Spinal cord (tissue), 10 donors: ENCODE results near the gene SLC1A5. TPM values are rescaled to one million over a fixed set of nuclear protein-coding genes. Genes with fewer than 3 reads are reported as not detected.
"Not testable (repeated sequence)": the region's sequence is repeated elsewhere in the genome, so short reads cannot be mapped to it uniquely, and the experiment has no call there.

ENCODE experiments used
- DNase-seq, 6 donors: peaks; one replicate each; pipeline versions ENCODE4 v3.0.0 to v3.0.0-alpha.2; 2013 to 2015; ENCODE audit warnings: low spot score in 6 of 6, low read depth in 4 of 6
- H3K27ac ChIP-seq: one replicate; pipeline ENCODE4 v1.5.1; 2013; ENCODE audit warnings: low read depth, low read length, control low read depth
- H3K27me3 ChIP-seq: one replicate; pipeline ENCODE4 v1.6.1; 2013; ENCODE audit warnings: low read length; ENCODE audit not compliant: control insufficient read depth, insufficient read depth
- H3K36me3 ChIP-seq: one replicate; pipeline ENCODE4 v1.6.1; 2013; ENCODE audit warnings: low read length; ENCODE audit not compliant: control insufficient read depth, insufficient read depth
- H3K4me1 ChIP-seq: one replicate; pipeline ENCODE4 v1.6.1; 2013; ENCODE audit warnings: low read length; ENCODE audit not compliant: control insufficient read depth, insufficient read depth
- H3K4me3 ChIP-seq: one replicate; pipeline ENCODE4 v1.5.1; 2013; ENCODE audit warnings: low read depth, low read length, control low read depth
- H3K9me3 ChIP-seq: one replicate; pipeline ENCODE4 v1.6.1; 2013; ENCODE audit warnings: low read length; ENCODE audit not compliant: control insufficient read depth, insufficient read depth
- WGBS: methylation state at CpG from one replicate; pipeline ENCODE4 v1.1.5; 2013; ENCODE audit warnings: missing lambda C conversion rate; ENCODE audit not compliant: insufficient coverage; 5-methylcytosine and 5-hydroxymethylcytosine counted together
- polyA plus RNA-seq, 2 donors: library from polyadenylated mRNA; unstranded; fragments of 120-200 nt; gene quantifications; one replicate each; pipeline ENCODE4 v1.2.1, GENCODE V29; 2013; ENCODE audit not compliant: insufficient read length in 2 of 2
- total RNA-seq, 2 donors: library from RNA; depleted of rRNA in 1 of 2; stranded (reverse); fragments of 120-200 nt in 1 of 2; fragments of >200 nt in 1 of 2; gene quantifications; one replicate each; pipeline versions ENCODE4 v1.2.3 to v1.2.4, GENCODE V29; 2013 to 2014
- donor health status: healthy.

SLC1A5 gene
- total and polyA plus RNA-seq, 4 donors, result 6.4 to 9.5 (median 7.3) TPM

- DNase-seq, result peak in 2 of 6 donors; percentile 49 to 57
- peak overlapping the region; percentile 51 for H3K4me3 ChIP-seq
- no peaks in the 10 kb centered on the region for H3K9me3 ChIP-seq
- H3K36me3 ChIP-seq, result no peaks in the 10 kb centered on the region
- H3K27ac ChIP-seq, result peak overlapping the region; percentile 47
- WGBS, result 34% methylated on average over 17 of the region's 20 CpGs
- peaks cover 25% of the 10 kb centered on the region for H3K27me3 ChIP-seq
- H3K4me1 ChIP-seq, result peaks cover 50% of the 10 kb centered on the region
Observed at GRCh38 chr19:46786236-46787039, 2.0 kb downstream of the SLC1A5 start.

GRCh38 chr19:46785980-46786235 is 2.5 kb downstream of the SLC1A5 start:
- Histone ChIP-seq H3K36me3 (no peaks in the 10 kb centered on the region), H3K27ac (peak overlapping the region; percentile 47), H3K9me3 (no peaks in the 10 kb centered on the region), H3K27me3 (peaks cover 25% of the 10 kb centered on the region), H3K4me3 (peak overlapping the region; percentile 51), H3K4me1 (peaks cover 50% of the 10 kb centered on the region)
- DNase-seq, result no peak
- WGBS, result 69% methylated on average over 4 of the region's 4 CpGs

DNA sequence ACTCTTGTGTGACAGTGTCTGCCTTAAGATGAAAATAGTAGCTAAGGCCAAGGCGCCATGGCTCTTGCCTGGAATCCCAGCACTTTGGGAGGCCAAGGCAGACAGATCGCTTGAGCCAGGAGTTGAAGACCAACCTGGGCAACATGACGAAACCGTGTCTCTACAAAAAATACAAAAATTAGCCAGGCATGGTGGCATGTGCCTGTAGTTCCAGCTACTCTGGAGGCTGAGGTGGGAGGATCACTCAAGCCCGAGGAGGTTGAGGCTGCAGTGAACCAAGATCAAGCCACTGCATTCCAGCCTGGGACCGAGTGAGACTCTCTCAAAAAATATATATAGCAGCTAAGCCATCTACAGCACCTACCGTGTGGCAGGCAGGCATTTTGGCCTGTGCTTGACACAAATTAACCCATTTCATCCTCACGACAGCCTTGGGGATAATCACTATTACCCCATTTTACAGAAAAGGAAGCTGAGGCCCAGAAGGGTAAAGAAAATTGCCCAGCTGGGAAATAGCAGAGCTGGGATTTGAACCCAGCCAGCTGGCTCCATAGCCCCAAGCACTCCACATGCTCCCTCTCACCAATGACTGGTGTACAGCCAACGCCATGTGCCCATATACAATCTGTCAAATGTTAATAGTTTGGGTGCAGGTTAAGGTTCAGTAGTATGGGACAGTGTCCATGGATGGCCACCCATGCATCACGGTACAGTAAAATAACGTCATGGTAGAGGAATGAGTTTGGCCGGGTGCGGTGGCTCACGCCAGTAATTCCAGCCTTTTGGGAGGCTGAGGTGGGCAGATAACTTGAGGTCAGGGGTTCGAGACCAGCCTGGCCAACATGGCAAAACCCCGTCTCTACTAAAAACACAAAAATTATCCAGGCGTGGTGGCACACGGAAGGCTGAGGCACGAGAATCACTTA is 3.1 kb downstream of the SLC1A5 start:
- no peak overlapping the region for H3K4me3 ChIP-seq

GRCh38 chr19:46784262-46785053 is 3.9 kb downstream of the SLC1A5 start:
- H3K4me3 ChIP-seq, result no peak overlapping the region
- H3K4me1 ChIP-seq, result peaks cover 50% of the 10 kb centered on the region

More for the DNA sequence above, 3.1 kb downstream of the SLC1A5 start:
- no peaks in the 10 kb centered on the region for H3K9me3 ChIP-seq
- H3K36me3 ChIP-seq, result no peaks in the 10 kb centered on the region
- H3K27ac ChIP-seq, result peak overlapping the region; percentile 47
- H3K27me3 ChIP-seq, result peaks cover 25% of the 10 kb centered on the region
- 97% methylated on average over 16 of the region's 19 CpGs for WGBS
- H3K4me1 ChIP-seq, result peaks cover 50% of the 10 kb centered on the region
- no peak for DNase-seq

DNA sequence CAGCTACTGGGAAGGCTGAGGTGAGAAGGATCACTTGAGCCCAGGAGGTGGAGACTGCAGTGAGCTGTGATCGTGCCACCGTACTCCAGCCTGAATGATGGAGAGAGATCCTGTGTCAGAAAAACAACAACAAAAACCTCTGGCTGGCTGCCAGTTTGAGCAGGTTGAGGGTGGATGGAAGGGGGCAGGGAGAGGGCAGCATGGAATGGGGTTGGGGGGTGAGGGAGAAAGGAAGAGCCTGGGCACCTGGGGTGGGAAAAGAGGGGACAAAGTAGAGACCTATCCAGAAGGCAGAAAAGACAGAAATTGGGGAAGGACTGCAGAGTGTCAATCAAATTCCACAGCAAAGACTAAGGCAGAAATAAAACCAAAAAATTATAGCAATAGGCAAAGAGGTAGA is 4.7 kb downstream of the SLC1A5 start:
- no peak for DNase-seq
- no peaks in the 10 kb centered on the region for H3K36me3 ChIP-seq
- no peak overlapping the region for H3K4me3 ChIP-seq
- H3K9me3 ChIP-seq, result no peaks in the 10 kb centered on the region
- H3K27me3 ChIP-seq, result peaks cover 22% of the 10 kb centered on the region
- WGBS, result 20% methylated on average over 1 of the region's 2 CpGs
- peaks cover 46% of the 10 kb centered on the region for H3K4me1 ChIP-seq
- H3K27ac ChIP-seq, result no peak overlapping the region

More at GRCh38 chr19:46784262-46785053, 3.9 kb downstream of the SLC1A5 start:
- Histone ChIP-seq H3K27ac (no peak overlapping the region), H3K27me3 (peaks cover 25% of the 10 kb centered on the region), H3K36me3 (no peaks in the 10 kb centered on the region), H3K9me3 (no peaks in the 10 kb centered on the region)
- 62% methylated on average over 8 of the region's 17 CpGs for WGBS
- DNase-seq, result peak in 1 of 6 donors; percentile 22

DNA sequence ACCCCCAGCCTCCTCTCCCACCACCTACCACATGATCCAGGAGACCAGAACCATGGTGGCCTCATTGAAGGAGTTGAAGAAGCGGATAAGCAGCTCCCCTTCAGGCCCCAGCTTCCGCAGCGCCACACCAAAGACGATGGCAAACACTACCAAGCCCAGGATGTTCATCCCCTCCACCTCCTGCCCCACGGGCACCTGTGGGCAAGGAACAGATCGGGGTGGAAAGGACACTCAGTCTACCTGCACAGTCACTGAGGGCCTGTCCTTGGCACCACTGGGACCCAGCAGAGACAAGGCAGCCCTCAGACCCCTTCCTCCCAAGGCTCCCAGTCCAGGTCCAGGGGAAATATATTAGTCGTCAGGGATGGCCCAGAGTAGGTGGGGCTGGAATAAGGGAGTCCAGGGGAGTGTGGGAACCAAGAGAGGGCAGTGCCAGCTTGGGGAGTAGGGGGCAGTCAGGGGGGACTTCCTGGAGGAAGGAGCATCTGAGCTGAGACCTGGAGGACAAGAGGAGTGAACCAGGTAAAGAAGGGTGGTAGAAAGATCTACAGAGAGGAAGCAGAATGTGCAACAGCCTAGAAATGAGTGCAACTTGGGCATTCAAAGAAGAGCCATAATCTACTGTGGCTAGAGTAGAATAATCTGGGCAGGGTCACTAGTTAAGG is 5.9 kb downstream of the SLC1A5 start:
- peaks cover 11% of the 10 kb centered on the region for H3K27me3 ChIP-seq
- no peak overlapping the region for H3K4me3 ChIP-seq
- no peak overlapping the region for H3K27ac ChIP-seq
- H3K36me3 ChIP-seq, result no peaks in the 10 kb centered on the region
- DNase-seq, result no peak
- 99% methylated on average over 7 of the region's 7 CpGs for WGBS
- peaks cover 35% of the 10 kb centered on the region for H3K4me1 ChIP-seq
- no peaks in the 10 kb centered on the region for H3K9me3 ChIP-seq

GRCh38 chr19:46777956-46778645 is 10.3 kb downstream of the SLC1A5 start:
- H3K27ac ChIP-seq, H3K27me3 ChIP-seq, H3K4me3 ChIP-seq, H3K9me3 ChIP-seq, H3K36me3 ChIP-seq, DNase-seq, H3K4me1 ChIP-seq: not testable (repeated sequence)
- 100% methylated on average over 1 of the region's 12 CpGs for WGBS

DNA sequence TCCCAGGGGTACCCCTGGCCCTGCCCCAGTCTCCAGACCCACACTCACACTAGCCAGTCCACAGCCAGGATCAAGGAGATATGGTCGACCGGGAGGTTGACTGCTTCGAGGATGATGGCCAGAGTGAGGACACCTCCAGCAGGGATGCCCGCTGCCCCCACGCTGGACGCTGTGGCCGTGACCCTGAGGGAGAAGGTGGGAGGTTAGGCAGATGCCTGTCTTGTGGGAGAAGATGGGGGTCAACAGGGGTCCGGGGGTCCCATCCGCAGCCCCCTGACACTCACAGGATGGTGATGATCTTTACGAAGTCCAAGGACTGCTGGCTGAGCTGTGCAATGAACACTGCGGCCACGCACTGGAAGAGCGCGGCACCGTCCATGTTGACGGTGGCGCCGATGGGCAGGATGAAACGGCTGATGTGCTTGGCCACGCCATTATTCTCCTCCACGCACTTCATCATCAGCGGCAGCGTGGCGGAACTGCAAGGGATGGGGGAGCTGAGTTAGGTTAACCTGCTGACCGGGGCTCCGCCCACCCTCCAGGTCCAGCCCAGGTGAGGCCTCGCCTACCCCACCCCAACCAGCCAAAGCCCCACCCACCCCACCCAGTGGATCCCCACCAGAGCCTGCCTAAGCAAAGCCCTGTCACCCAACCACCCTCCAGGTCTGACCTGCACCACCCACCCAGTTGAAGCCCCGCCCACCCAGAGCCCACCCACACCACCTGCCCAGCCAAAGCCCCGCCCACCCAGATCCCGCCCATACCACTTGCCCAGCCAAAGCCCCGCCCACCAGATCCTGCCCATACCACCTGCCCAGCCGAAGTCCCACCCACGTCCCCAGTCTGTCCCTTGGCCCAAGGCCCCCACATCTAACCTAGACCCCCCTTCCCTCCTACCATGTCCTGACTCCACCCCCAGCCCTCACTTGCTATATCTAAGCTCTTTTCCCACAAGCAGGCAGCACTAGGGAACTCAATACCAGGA is 11.2 kb downstream of the SLC1A5 start:
- no peak for DNase-seq
- H3K9me3 ChIP-seq, result no peaks in the 10 kb centered on the region
- no peak overlapping the region for H3K27ac ChIP-seq
- 98% methylated on average over 28 of the region's 33 CpGs for WGBS
- no peak overlapping the region for H3K4me3 ChIP-seq
- H3K27me3 ChIP-seq, result no peaks in the 10 kb centered on the region
- H3K4me1 ChIP-seq, result no peaks in the 10 kb centered on the region
- peaks cover 10% of the 10 kb centered on the region for H3K36me3 ChIP-seq
